Measurements from ENCODE around the gene MCF2L2. TPM values are rescaled to one million over a fixed set of nuclear protein-coding genes. Genes with fewer than 3 reads are reported as not detected.

MCF2L2 gene
- total and polyA plus RNA-seq, 9 of the 15 experiments (the other 6 are each of a cell fraction or from before 2014, with no cell fraction given), result 0.56 to 4.2 (median 3.0) TPM

DNA sequence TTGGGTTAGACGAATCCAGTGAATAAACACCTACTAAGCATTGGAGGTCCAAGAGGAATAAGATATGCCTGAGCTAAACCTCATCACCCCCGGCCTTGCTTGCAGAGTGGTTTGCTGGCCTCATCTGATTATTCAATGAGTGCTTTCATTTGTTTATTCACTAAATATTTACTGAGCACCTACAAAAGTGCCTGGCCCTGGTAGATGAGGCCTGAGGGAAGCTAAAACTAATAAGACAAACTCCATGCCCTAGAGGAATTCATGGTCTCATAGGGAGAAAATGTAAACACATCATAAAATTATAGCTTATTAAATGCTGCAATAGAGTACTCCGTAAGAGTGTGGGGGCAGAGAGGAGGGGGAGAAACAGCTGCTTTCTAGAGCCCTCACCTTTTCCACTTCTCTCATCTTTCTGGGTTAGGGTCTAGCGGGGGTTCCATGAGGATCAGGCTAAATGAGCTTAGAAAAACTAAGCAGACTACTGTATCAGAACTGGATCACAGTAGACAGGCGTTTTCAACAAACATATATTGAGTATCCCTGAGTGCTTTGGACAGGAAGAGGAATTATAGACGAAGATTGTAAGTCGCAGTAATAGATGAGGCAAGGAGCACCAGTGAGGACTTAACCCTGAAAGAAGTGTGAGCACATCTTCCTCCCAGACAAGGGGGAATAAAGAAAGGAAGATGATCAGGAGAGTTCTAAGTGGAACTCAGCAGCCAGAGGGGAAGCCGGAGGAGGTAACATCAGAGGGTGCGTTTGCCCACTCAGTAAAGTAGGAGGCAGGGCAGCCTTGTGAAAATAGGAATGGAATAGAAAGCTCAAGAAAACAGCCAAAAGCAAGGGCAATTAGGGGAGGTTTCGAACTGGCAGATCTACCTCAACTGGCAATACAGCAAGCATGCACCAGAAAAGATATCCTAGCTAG lies 234.4 kb downstream of the MCF2L2 start:
- no peaks in the 10 kb centered on the region for H3K36me3 ChIP-seq (ENCODE audit: control insufficient read depth, insufficient read depth, low read length)
- no peak overlapping the region for H3K27ac ChIP-seq (ENCODE audit: extremely low read depth, low read depth, low read length)
- POLR2A ChIA-PET, result interaction anchor here (0.6 to 0.7 kb wide), 3 partner anchors 10 to 309 kb away, joined by 3 read pairs; no protein-coding TSS in a partner anchor
- H4K20me1 ChIP-seq (replicated peaks; ENCODE audit: control insufficient read depth, insufficient read depth, low read length), result no peaks in the 10 kb centered on the region
- DNase-seq (ENCODE audit: extremely low read depth in 1 of 4, low spot score in 3 of 4) (no peak), ATAC-seq (no peak), FAIRE-seq (no peak)
- no peaks in the 10 kb centered on the region for H3K79me2 ChIP-seq (ENCODE audit: control insufficient read depth, insufficient read depth, low read length)
- H3K9ac ChIP-seq (ENCODE audit: insufficient read depth in 1 of 2, low read depth in 2 of 2, low read length in 2 of 2), result no peak overlapping the region
- H3K9me3 ChIP-seq (replicated peaks; ENCODE audit: control insufficient read depth, insufficient read depth, low read depth, low read length), result no peaks in the 10 kb centered on the region
- TF ChIP-seq, protein P1, sequence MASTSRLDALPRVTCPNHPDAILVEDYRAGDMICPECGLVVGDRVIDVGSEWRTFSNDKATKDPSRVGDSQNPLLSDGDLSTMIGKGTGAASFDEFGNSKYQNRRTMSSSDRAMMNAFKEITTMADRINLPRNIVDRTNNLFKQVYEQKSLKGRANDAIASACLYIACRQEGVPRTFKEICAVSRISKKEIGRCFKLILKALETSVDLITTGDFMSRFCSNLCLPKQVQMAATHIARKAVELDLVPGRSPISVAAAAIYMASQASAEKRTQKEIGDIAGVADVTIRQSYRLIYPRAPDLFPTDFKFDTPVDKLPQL (IDR thresholded peaks at IDR 0.05; ENCODE audit: extremely low read depth, insufficient read length), result no peak
- no peak for TF ChIP-seq GTF2A2 (tag; IDR thresholded peaks at IDR 0.05)
- TF ChIP-seq TAF7 (tag; IDR thresholded peaks at IDR 0.05), result no peak
- TF ChIP-seq, protein P2, sequence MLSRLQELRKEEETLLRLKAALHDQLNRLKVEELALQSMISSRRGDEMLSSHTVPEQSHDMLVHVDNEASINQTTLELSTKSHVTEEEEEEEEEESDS (CRISPR knock-in tag; IDR thresholded peaks at IDR 0.05), result no peak
- TF ChIP-seq EZH2 (IDR thresholded peaks at IDR 0.05; ENCODE audit: borderline replicate concordance, low read depth, low read length), result no peak
- TF ChIP-seq ZNF717 (CRISPR knock-in tag; IDR thresholded peaks at IDR 0.05), result no peak
- no peak for TF ChIP-seq MAFK (IDR thresholded peaks at IDR 0.05; ENCODE audit: low read length)
- TF ChIP-seq, protein P3, sequence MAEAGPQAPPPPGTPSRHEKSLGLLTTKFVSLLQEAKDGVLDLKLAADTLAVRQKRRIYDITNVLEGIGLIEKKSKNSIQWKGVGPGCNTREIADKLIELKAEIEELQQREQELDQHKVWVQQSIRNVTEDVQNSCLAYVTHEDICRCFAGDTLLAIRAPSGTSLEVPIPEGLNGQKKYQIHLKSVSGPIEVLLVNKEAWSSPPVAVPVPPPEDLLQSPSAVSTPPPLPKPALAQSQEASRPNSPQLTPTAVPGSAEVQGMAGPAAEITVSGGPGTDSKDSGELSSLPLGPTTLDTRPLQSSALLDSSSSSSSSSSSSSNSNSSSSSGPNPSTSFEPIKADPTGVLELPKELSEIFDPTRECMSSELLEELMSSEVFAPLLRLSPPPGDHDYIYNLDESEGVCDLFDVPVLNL (CRISPR knock-in tag; IDR thresholded peaks at IDR 0.05; ENCODE audit: low read depth), result no peak
- TF ChIP-seq POLR2AphosphoS2 (IDR thresholded peaks at IDR 0.05; ENCODE audit: low read length), result no peak
- CTCF ChIA-PET (ENCODE audit: low intra/inter-chr PET ratio), result no interaction called here
- no TSS peak for BruUV-seq (replicated peaks)
- in situ Hi-C loops (cut with MboI), result no loop called here
- no peaks in the 10 kb centered on the region for H3K9me1 ChIP-seq (ENCODE audit: control insufficient read depth, insufficient read depth, low read length)
- no peak overlapping the region for H3K4me2 ChIP-seq (ENCODE audit: insufficient read depth, low read length)
- peak overlapping the region; percentile 43; the same call in 1 of the 2 replicates for H2AFZ ChIP-seq (ENCODE audit: low read depth, low read length)
- no peak overlapping the region for H3K4me3 ChIP-seq
- intact Hi-C loops (cut with micrococcal nuclease), result no loop called here
- whole genome bisulfite sequencing (ENCODE audit: insufficient coverage, low coverage, missing lambda C conversion rate), result 40% methylated on average over 10 of the region's 10 CpGs
- H3K4me1 ChIP-seq (replicated peaks in 1 of 2; ENCODE audit: control insufficient read depth in 2 of 2, insufficient read depth in 2 of 2, low read length in 2 of 2), result 0 out of 5 replicates have a peak, but pooled peaks cover 0 to 4% of the 10 kb centered on the region in 2 experiments
- no peaks in the 10 kb centered on the region for H3K27me3 ChIP-seq (ENCODE audit: control insufficient read depth in 2 of 2, insufficient read depth in 2 of 2, low read length in 2 of 2)
